Measurements from ENCODE around the gene CHERP. TPM values are rescaled to one million over a fixed set of nuclear protein-coding genes. Genes with fewer than 3 reads are reported as not detected.

Gene CHERP
- total and polyA plus RNA-seq, 2 of the 13 experiments (the other 11 are each of a cell fraction or from before 2014, with no cell fraction given) = 4.3 to 5.4 TPM

- TF ChIP-seq ZXDC (CRISPR knock-in tag; IDR thresholded peaks at IDR 0.05) (peak; percentile 42; the same call in 1 of the 2 replicates), PAX8 (CRISPR knock-in tag; IDR thresholded peaks at IDR 0.05; ENCODE audit: borderline replicate concordance) (peak; percentile 52; the same call in 1 of the 2 replicates), TFE3 (CRISPR knock-in tag; IDR thresholded peaks at IDR 0.05) (no peak), ZNF557 (CRISPR knock-in tag; IDR thresholded peaks at IDR 0.05) (0 out of 2 replicates have a peak, but pooled peaks have one; percentile 27), SALL2 (CRISPR knock-in tag; IDR thresholded peaks at IDR 0.05) (peak; percentile 80; the same call in 1 of the 2 replicates), ZNF275 (CRISPR knock-in tag; IDR thresholded peaks at IDR 0.05; ENCODE audit: borderline replicate concordance) (no peak), RNF2 (conservative IDR thresholded peaks at IDR 0.05; ENCODE audit: low read depth) (peak; percentile 57; the same call in 1 of the 2 replicates), NONO (IDR thresholded peaks at IDR 0.05) (no peak), NONO (CRISPR knock-in tag; conservative IDR thresholded peaks at IDR 0.05) (peak; percentile 80), SOX5 (CRISPR knock-in tag; IDR thresholded peaks at IDR 0.05; ENCODE audit: borderline replicate concordance) (no peak), ZNF142 (CRISPR knock-in tag; IDR thresholded peaks at IDR 0.05) (no peak), ZFY (CRISPR knock-in tag; IDR thresholded peaks at IDR 0.05) (peak; percentile 92), ZFP1 (CRISPR knock-in tag; IDR thresholded peaks at IDR 0.05) (peak; percentile 62; the same call in 1 of the 2 replicates), ATF7-NPFF (CRISPR knock-in tag; IDR thresholded peaks at IDR 0.05; ENCODE audit: low read depth) (peak; percentile 62; the same call in 1 of the 2 replicates)
Measured at GRCh38 chr19:16542045-16542909, at the start of gene CHERP (continued).

All from HepG2 (cell line).